Natural killer cell treated with Interleukin-12 subunit alpha and Interleukin-12 subunit beta and Interleukin-15 and Interleukin-18, amount 100 ng/mL, for 72 hours (primary cell): Measurements from ENCODE around the gene OLA1. TPM values are rescaled to one million over a fixed set of nuclear protein-coding genes. Genes with fewer than 3 reads are reported as not detected.
"Not testable (repeated sequence)": the region's sequence is repeated elsewhere in the genome, so short reads cannot be mapped to it uniquely, and the experiment has no call there.

Experiments
- ATAC-seq, 2 donors: fragments of 150-1000 bp; cut with Tn5 transposase in 1 of 2; sonication (Bioruptor Pico), chemical (Tn5 transposase) in 1 of 2; 2 replicates each; pipeline ENCODE4 v1.10.0; 2021
- DNase-seq: peaks from one replicate; pipeline ENCODE4 v3.0.0; 2022; ENCODE audit warnings: low spot score
- H3K27ac Mint-ChIP-seq, 2 donors: 1 replicate in 1 of 2; 2 replicates in 1 of 2; pipeline ENCODE4 v1.8.0; 2022; ENCODE audit warnings: mixed read lengths in 2 of 2, mild to moderate bottlenecking in 1 of 2, moderate library complexity in 1 of 2
- H3K27me3 Mint-ChIP-seq, 2 donors: 1 replicate in 1 of 2; 2 replicates in 1 of 2; pipeline ENCODE4 v1.8.0; 2022; ENCODE audit warnings: mixed read lengths in 2 of 2
- H3K36me3 Mint-ChIP-seq: one replicate; pipeline ENCODE4 v1.8.0; 2022; ENCODE audit warnings: mixed read lengths
- H3K4me1 Mint-ChIP-seq, 2 donors: 1 replicate in 1 of 2; 2 replicates in 1 of 2; pipeline ENCODE4 v1.8.0; 2022; ENCODE audit warnings: low read depth in 2 of 2, mixed read lengths in 2 of 2, mild to moderate bottlenecking in 1 of 2
- H3K4me3 Mint-ChIP-seq: one replicate; pipeline ENCODE4 v1.8.0; 2022; ENCODE audit warnings: mixed read lengths
- H3K9me3 Mint-ChIP-seq: 2 replicates; pipeline ENCODE4 v1.8.0; 2022; ENCODE audit warnings: mixed read lengths
- total RNA-seq, 2 donors: library from RNA; stranded (reverse); gene quantifications; one replicate each; pipeline ENCODE4 v1.2.3, GENCODE V29; 2022

The OLA1 gene
- total RNA-seq, 2 donors from 2014 or later: 78.0 to 88.5 TPM

- Mint-ChIP-seq H3K27me3 (peaks cover 0 to 5% of the 10 kb centered on the region in 2 donors), H3K36me3 (peaks cover 5% of the 10 kb centered on the region), H3K4me3 (peak overlapping the region; percentile 92), H3K9me3 (no peaks in the 10 kb centered on the region), H3K27ac (peak overlapping the region in 1 of 2 donors; percentile 82), H3K4me1 (peaks cover 9 to 13% of the 10 kb centered on the region in 2 donors)
- ATAC-seq (no peak), DNase-seq (no peak)
Measured at GRCh38 chr2:174246944-174247381, 1.4 kb downstream of the OLA1 start.

- H3K27ac Mint-ChIP-seq, H3K27me3 Mint-ChIP-seq, ATAC-seq: not testable (repeated sequence)
Measured at GRCh38 chr2:174245628-174246027, 2.7 kb downstream of the OLA1 start.

GRCh38 chr2:174245065-174245464 is 3.3 kb downstream of the OLA1 start:
- Mint-ChIP-seq H3K27ac (no peak overlapping the region), H3K9me3 (no peaks in the 10 kb centered on the region), H3K4me3 (no peak overlapping the region), H3K27me3 (no peaks in the 10 kb centered on the region), H3K36me3 (peaks cover 5% of the 10 kb centered on the region), H3K4me1 (peaks cover 15 to 18% of the 10 kb centered on the region in 2 donors)
- DNase-seq (no peak), ATAC-seq (no peak)

More at GRCh38 chr2:174245628-174246027, 2.7 kb downstream of the OLA1 start:
- not testable (repeated sequence) for DNase-seq, H3K9me3 Mint-ChIP-seq, H3K36me3 Mint-ChIP-seq
- peaks cover 15 to 17% of the 10 kb centered on the region in 2 donors for H3K4me1 Mint-ChIP-seq
- peak overlapping the region; percentile 8 for H3K4me3 Mint-ChIP-seq

DNA sequence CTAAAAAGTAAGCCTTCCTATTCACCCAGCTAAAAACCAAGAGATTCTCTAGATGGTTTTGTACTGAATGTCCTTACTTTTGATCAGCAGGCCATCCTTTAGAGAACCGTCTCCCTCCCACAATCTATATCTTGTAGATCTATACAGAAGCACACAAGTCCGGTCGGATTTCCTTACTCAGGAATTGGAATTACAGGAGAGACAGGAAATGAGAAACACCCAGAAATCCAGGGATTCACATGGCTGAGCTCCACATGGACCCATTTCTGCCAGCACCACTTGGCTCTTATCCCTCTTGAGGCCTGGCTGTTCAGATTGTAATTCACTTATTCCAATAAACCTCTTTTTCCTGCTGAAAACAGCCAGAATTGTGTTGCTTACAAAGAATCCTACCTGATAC is 4.5 kb downstream of the OLA1 start:
- no peaks in the 10 kb centered on the region for H3K27me3 Mint-ChIP-seq
- no peaks in the 10 kb centered on the region for H3K9me3 Mint-ChIP-seq
- DNase-seq (no peak), ATAC-seq (no peak)
- H3K4me3 Mint-ChIP-seq: no peak overlapping the region
- H3K36me3 Mint-ChIP-seq: peaks cover 5% of the 10 kb centered on the region
- peaks cover 17 to 18% of the 10 kb centered on the region in 2 donors for H3K4me1 Mint-ChIP-seq
- H3K27ac Mint-ChIP-seq: no peak overlapping the region

DNA sequence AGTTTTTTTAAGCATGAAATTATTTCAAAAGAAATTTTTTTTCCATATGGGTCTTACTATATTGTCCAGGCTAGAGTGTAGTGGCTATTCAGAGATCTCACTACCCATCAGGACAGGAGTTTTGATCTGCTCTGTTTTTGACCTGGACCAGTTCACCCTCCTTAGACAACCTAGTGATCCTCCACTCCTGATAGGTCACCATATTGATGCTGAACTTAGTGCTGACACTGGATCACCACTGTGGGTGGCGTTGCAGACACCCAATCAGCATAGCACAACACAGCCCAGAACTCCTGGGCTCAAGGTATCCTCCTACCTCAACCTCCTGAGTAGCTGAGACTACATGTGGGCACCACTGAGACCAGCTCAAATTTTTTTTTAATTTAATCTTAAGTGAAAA is 8.2 kb downstream of the OLA1 start:
- ATAC-seq: no peak
- no peak overlapping the region for H3K4me3 Mint-ChIP-seq
- no peaks in the 10 kb centered on the region for H3K27me3 Mint-ChIP-seq
- H3K9me3 Mint-ChIP-seq: no peaks in the 10 kb centered on the region
- peaks cover 2% of the 10 kb centered on the region for H3K36me3 Mint-ChIP-seq
- DNase-seq: no peak
- H3K27ac Mint-ChIP-seq: no peak overlapping the region
- peaks cover 11 to 14% of the 10 kb centered on the region in 2 donors for H3K4me1 Mint-ChIP-seq

- Mint-ChIP-seq H3K4me3 (no peak overlapping the region), H3K4me1 (peaks cover 12 to 21% of the 10 kb centered on the region in 2 donors), H3K27me3 (no peaks in the 10 kb centered on the region), H3K27ac (no peak overlapping the region), H3K9me3 (no peaks in the 10 kb centered on the region), H3K36me3 (no peaks in the 10 kb centered on the region)
- no peak for DNase-seq
- ATAC-seq: no peak
Measured at GRCh38 chr2:174236429-174236828, 11.9 kb downstream of the OLA1 start.

DNA sequence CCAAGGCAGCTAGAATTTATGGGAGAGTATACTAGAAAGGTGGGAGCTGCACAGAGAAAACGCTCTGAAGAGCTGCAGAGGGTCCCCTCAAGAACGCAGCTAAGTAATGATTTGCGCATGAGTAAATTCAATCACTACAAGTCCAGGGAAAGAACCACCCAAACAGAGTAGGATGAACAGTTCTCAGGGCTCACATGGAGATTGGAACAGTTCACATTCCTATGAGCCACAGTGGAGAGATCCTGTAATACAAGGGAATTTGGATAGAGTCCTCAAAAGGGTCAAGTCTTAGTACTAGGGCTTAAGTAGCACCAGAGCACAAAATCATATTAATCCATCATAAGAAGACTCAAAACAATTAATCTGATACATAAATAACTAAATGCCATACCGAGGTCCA is 12.7 kb downstream of the OLA1 start:
- ATAC-seq: no peak
- Mint-ChIP-seq H3K36me3 (no peaks in the 10 kb centered on the region), H3K4me1 (peaks cover 12 to 15% of the 10 kb centered on the region in 2 donors), H3K27ac (no peak overlapping the region), H3K9me3 (no peaks in the 10 kb centered on the region), H3K27me3 (no peaks in the 10 kb centered on the region), H3K4me3 (no peak overlapping the region)
- DNase-seq: no peak

DNA sequence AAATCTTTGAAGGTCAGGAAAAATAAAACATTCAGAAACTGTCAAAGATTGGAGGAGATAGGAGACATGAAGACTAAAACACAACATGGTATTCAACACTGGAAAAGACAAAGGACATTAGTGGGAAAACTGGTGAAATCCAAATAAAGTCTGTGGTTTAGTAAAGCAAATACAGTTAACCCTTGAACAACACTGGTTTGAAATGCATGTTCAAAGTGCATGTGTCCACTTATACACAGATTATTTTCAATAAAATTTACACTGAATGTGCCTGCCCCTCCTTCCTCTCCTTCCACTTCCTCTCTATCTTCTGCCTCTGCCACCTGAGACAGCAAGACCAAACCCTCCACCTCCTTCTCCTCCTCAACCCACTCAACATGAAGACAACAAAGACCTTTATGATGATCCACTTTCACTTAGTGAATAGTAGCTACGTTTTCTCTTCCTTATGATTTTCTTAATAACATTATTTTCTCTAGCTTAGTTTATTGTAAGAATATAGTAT is 14.5 kb downstream of the OLA1 start:
- no peak overlapping the region for H3K4me3 Mint-ChIP-seq
- H3K9me3 Mint-ChIP-seq: no peaks in the 10 kb centered on the region
- ATAC-seq: no peak

DNA sequence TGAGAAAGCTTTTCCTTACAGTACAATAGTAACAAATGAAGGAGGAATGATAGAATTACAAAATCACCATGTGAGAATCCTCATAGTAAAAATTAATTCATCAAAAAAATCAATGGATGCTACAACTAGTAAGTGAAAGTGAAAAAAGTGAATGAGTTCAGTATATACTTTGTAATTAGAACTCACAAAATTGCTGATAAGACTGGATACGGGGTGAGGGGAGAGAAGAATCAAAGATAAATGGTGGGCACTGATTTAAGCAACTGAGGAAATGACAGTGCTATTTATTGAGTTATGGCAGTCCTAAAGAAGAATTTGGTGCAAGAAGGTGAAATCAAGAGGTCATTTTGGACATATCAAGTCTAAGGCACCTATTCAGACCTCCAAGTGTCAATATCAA is 20.6 kb downstream of the OLA1 start:
- Mint-ChIP-seq H3K27me3 (no peaks in the 10 kb centered on the region), H3K36me3 (peaks cover 8% of the 10 kb centered on the region), H3K9me3 (no peaks in the 10 kb centered on the region), H3K4me3 (no peak overlapping the region), H3K27ac (no peak overlapping the region), H3K4me1 (peaks cover 8 to 10% of the 10 kb centered on the region in 2 donors)
- DNase-seq: no peak
- ATAC-seq: no peak

More for the DNA sequence above, 14.5 kb downstream of the OLA1 start:
- no peaks in the 10 kb centered on the region for H3K27me3 Mint-ChIP-seq
- H3K4me1 Mint-ChIP-seq: peaks cover 13% of the 10 kb centered on the region in 2 donors
- no peak for DNase-seq
- H3K36me3 Mint-ChIP-seq: no peaks in the 10 kb centered on the region
- H3K27ac Mint-ChIP-seq: no peak overlapping the region

- ATAC-seq (no peak), DNase-seq (no peak)
- peaks cover 4 to 5% of the 10 kb centered on the region in 2 donors for H3K4me1 Mint-ChIP-seq
- H3K27me3 Mint-ChIP-seq: no peaks in the 10 kb centered on the region
- peaks cover 12% of the 10 kb centered on the region for H3K36me3 Mint-ChIP-seq
- H3K9me3 Mint-ChIP-seq: no peaks in the 10 kb centered on the region
- no peak overlapping the region for H3K4me3 Mint-ChIP-seq
- no peak overlapping the region for H3K27ac Mint-ChIP-seq
Measured at GRCh38 chr2:174224665-174225288, 23.6 kb downstream of the OLA1 start.

DNA sequence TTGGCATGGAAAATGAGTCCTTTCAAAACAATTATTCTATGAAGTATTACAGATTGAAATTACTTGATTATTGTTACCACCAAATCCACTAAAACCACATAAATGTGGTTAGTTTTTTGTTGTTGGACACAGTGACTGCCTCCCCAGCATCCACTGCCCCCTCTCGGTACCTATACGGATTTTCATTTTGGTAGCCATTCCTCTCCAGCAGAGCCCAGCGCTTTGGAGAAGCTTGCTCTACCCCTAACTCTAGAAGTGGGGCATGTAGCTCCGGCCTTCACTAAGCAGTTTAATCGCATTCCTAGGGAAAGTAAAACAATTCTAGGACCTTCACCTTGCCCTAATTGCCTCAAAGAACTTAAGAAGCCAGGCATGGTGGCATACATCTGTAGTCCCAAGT is 24.2 kb downstream of the OLA1 start:
- no peak for ATAC-seq
- H3K4me1 Mint-ChIP-seq: peaks cover 4 to 5% of the 10 kb centered on the region in 2 donors
- no peak overlapping the region for H3K27ac Mint-ChIP-seq
- H3K4me3 Mint-ChIP-seq: no peak overlapping the region
- H3K36me3 Mint-ChIP-seq: peaks cover 12% of the 10 kb centered on the region
- no peaks in the 10 kb centered on the region for H3K27me3 Mint-ChIP-seq
- no peaks in the 10 kb centered on the region for H3K9me3 Mint-ChIP-seq
- DNase-seq: no peak

DNA sequence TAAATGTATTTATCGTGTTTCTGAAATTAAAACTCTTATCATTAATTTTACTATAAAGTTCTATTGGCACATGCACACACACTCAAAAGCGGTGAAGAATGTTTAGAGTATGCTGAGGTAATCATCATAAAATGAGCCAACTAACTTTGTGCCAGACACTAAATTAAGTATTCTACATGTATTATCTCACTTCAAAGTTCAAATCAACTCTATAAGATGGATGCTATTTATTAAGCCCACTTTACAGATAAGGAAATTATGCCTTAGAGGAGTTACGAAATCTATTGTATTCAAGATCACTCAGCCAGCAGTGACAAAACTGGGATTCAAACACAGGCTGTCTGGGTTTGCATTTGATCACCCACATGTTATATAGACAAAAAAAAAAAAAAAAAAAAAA is 24.9 kb downstream of the OLA1 start:
- Mint-ChIP-seq H3K4me1 (peaks cover 4 to 5% of the 10 kb centered on the region in 2 donors), H3K27me3 (no peaks in the 10 kb centered on the region), H3K27ac (no peak overlapping the region), H3K36me3 (peaks cover 12% of the 10 kb centered on the region), H3K4me3 (no peak overlapping the region), H3K9me3 (no peaks in the 10 kb centered on the region)
- ATAC-seq: no peak
- DNase-seq: no peak

DNA sequence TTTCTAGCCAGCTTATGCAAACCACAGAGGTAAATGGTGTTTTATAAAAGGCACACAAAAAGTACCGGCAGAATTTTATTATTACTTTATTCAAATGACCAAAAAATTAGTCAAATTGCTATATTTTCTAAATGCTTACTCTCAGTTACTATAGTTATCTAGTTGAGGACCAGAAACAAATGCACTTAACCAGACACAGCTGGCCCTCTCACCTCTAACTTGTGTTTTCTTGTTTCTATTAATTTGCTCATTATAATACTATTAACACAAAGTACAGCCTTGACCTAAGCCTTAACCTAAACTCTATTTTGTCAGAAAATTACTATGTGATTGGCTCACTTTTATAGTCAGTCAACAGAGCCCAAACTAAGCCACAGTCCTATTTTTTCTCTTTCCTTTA is 26.2 kb downstream of the OLA1 start:
- H3K4me3 Mint-ChIP-seq: no peak overlapping the region
- peaks cover 6% of the 10 kb centered on the region for H3K36me3 Mint-ChIP-seq
- H3K27ac Mint-ChIP-seq: no peak overlapping the region
- H3K9me3 Mint-ChIP-seq: no peaks in the 10 kb centered on the region
- no peak for DNase-seq
- no peaks in the 10 kb centered on the region for H3K4me1 Mint-ChIP-seq
- H3K27me3 Mint-ChIP-seq: no peaks in the 10 kb centered on the region
- ATAC-seq: no peak

- Mint-ChIP-seq H3K4me1 (no peaks in the 10 kb centered on the region), H3K4me3 (no peak overlapping the region), H3K36me3 (peaks cover 6% of the 10 kb centered on the region), H3K27ac (no peak overlapping the region), H3K27me3 (no peaks in the 10 kb centered on the region), H3K9me3 (no peaks in the 10 kb centered on the region)
- DNase-seq (no peak), ATAC-seq (no peak)
Measured at GRCh38 chr2:174219321-174219720, 29.0 kb downstream of the OLA1 start.

DNA sequence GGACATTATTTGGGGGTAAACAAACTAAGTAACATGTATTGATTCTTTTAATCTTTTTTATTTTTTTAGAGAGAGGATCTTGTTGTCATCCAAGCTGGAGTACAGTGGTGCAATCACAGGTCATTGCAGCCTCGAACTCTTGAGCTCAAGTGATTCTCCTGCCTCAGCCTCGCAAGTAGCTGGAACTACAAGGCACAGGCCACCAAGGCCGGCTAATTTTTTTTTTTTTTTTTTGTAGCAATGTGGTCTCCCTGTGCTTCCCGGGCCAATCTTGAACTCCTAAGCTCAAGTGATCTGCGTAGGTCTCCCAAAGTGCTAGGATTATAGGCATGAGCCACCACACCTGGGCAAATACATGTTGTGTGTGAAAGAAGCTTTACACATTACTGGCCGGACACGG is 29.6 kb downstream of the OLA1 start:
- Mint-ChIP-seq H3K27me3 (no peaks in the 10 kb centered on the region), H3K4me1 (no peaks in the 10 kb centered on the region), H3K4me3 (no peak overlapping the region), H3K36me3 (peaks cover 6% of the 10 kb centered on the region), H3K27ac (no peak overlapping the region), H3K9me3 (no peaks in the 10 kb centered on the region)
- DNase-seq (no peak), ATAC-seq (no peak)
